ENCODE results near the gene GCNA. TPM values are rescaled to one million over a fixed set of nuclear protein-coding genes. Genes with fewer than 3 reads are reported as not detected.

GCNA gene
- total RNA-seq, 1 donor from 2014 or later: 0.94 TPM

GRCh38 chrX:71541210-71542022 is 36.8 kb upstream of the GCNA start:
- H3K4me1 Mint-ChIP-seq: peaks cover 14% of the 10 kb centered on the region
- DNase-seq (ENCODE audit: low spot score in 2 of 2, unreplicated experiment in 2 of 2): no peak

DNA sequence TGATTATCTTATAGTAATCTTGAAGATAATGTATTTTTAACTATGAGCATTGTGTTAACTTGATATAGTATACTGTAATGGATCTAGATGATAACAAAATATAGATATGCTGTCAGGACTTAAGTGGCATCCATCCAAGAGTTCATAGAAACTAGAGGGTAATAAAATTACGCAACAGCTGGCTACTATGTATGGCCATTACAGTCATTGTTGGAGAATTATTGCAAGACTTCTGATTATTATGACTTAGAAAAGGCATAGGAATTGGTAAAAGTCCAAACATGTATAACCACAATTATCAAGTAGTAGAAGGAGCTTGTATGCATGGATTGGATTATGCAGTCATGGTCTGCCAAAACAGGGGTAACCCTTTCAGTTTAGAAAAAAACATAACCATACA is 35.8 kb upstream of the GCNA start:
- Mint-ChIP-seq H3K27ac (no peak overlapping the region), H3K9me3 (peaks cover 18% of the 10 kb centered on the region), H3K4me3 (no peak overlapping the region), H3K36me3 (peaks cover 13% of the 10 kb centered on the region), H3K27me3 (ENCODE audit: low read depth) (no peaks in the 10 kb centered on the region), H3K4me1 (peaks cover 11% of the 10 kb centered on the region)
- DNase-seq (ENCODE audit: low spot score in 2 of 2, unreplicated experiment in 2 of 2): no peak
- TF ChIP-seq CTCF (IDR thresholded peaks at IDR 0.05; ENCODE audit: unreplicated experiment): no peak

More at GRCh38 chrX:71541210-71542022, 36.8 kb upstream of the GCNA start:
- H3K27ac Mint-ChIP-seq: no peak overlapping the region
- peaks cover 7% of the 10 kb centered on the region for H3K36me3 Mint-ChIP-seq
- TF ChIP-seq CTCF (IDR thresholded peaks at IDR 0.05; ENCODE audit: unreplicated experiment): no peak
- no peak overlapping the region for H3K4me3 Mint-ChIP-seq
- no peaks in the 10 kb centered on the region for H3K27me3 Mint-ChIP-seq (ENCODE audit: low read depth)
- H3K9me3 Mint-ChIP-seq: peaks cover 12% of the 10 kb centered on the region

GRCh38 chrX:71542825-71543224 is 35.4 kb upstream of the GCNA start:
- H3K9me3 Mint-ChIP-seq: peaks cover 18% of the 10 kb centered on the region
- peaks cover 11% of the 10 kb centered on the region for H3K4me1 Mint-ChIP-seq
- no peak overlapping the region for H3K27ac Mint-ChIP-seq

GRCh38 chrX:71543316-71543715 is 34.9 kb upstream of the GCNA start:
- H3K9me3 Mint-ChIP-seq: peaks cover 18% of the 10 kb centered on the region
- TF ChIP-seq CTCF (IDR thresholded peaks at IDR 0.05; ENCODE audit: unreplicated experiment): no peak
- H3K27me3 Mint-ChIP-seq (ENCODE audit: low read depth): no peaks in the 10 kb centered on the region
- no peak for DNase-seq (ENCODE audit: low spot score in 2 of 2, unreplicated experiment in 2 of 2)
- peaks cover 11% of the 10 kb centered on the region for H3K4me1 Mint-ChIP-seq
- peaks cover 19% of the 10 kb centered on the region for H3K36me3 Mint-ChIP-seq
- H3K4me3 Mint-ChIP-seq: no peak overlapping the region
- no peak overlapping the region for H3K27ac Mint-ChIP-seq

More at GRCh38 chrX:71542825-71543224, 35.4 kb upstream of the GCNA start:
- Mint-ChIP-seq H3K4me3 (no peak overlapping the region), H3K36me3 (peaks cover 14% of the 10 kb centered on the region), H3K27me3 (ENCODE audit: low read depth) (no peaks in the 10 kb centered on the region)
- no peak for TF ChIP-seq CTCF (IDR thresholded peaks at IDR 0.05; ENCODE audit: unreplicated experiment)
- DNase-seq (ENCODE audit: low spot score in 2 of 2, unreplicated experiment in 2 of 2): no peak

DNA sequence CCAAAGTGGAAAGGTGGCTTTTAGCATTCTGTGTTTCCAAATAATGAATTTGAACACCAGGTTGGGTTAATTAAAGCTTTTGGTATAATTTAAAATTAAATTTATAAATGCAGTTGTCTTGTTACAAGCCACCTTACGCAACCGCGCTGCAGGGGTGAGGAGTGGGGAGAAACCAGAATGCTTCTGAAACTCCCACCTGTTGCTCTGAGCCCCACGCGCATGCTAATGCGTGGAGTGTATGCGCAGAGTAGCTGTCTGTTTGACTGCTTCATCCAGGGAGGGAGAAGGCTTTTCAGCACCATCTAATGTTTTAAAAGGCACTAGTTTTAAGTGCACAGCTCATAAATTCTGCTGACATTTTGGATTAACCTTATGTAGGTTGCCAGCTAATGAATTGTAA is 32.9 kb upstream of the GCNA start:
- peaks cover 21% of the 10 kb centered on the region for H3K36me3 Mint-ChIP-seq
- H3K4me3 Mint-ChIP-seq: no peak overlapping the region
- peaks cover 20% of the 10 kb centered on the region for H3K9me3 Mint-ChIP-seq
- no peak for TF ChIP-seq CTCF (IDR thresholded peaks at IDR 0.05; ENCODE audit: unreplicated experiment)
- no peaks in the 10 kb centered on the region for H3K27me3 Mint-ChIP-seq (ENCODE audit: low read depth)
- no peak for DNase-seq (ENCODE audit: low spot score in 2 of 2, unreplicated experiment in 2 of 2)
- H3K4me1 Mint-ChIP-seq: peaks cover 11% of the 10 kb centered on the region
- H3K27ac Mint-ChIP-seq: no peak overlapping the region

Measured in mesothelial cell of epicardium (in vitro differentiated cells).